Measurements from ENCODE around the gene ACIN1. TPM values are rescaled to one million over a fixed set of nuclear protein-coding genes. Genes with fewer than 3 reads are reported as not detected.

Gene ACIN1
- total and polyA plus RNA-seq, 9 of the 15 experiments (the other 6 are each of a cell fraction or from before 2014, with no cell fraction given), result 5.0 to 196 (median 129) TPM

DNA sequence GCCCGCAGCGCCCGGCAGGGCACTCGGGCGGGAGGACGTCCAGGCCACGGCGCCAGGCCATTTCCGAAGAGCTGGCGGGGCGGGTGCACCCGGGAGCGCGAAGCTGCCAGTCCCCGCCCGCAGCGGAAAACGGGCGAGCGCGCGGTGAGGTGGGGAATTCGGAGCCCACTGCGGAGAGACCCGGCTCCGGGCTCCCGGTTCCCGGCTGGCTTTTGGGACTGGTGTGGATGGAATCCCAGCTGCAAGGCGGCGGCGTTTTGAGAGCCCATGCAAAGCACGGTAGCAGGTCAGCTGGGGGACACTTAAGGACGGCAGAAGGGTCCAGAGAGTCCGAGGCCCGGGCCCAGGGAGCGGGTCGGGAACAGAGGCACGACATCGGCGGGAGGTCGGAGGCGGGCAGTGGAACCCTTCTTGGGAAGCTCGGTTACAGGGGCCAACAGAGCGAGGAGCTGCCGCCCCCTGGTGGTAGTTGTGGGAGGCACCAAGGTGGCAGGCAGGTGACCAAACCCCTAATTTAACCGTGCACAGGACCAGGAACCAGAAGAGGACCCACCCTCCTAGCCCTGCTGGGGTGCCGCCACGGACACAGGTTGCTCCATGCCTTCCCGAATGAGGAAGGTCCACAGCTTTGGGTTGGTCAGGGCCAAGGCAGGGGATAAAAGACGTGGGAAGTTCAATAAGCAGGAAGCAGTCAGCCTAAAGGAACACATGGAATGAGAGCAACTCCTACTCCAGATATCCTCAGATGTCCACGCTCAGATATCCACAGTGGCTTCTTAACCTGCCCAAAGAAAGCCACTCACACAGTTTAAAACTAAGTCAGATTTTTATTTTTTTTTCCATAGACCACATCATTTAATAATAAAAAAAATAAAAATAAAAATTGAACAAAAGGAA lies 36.9 kb downstream of the ACIN1 start (continued):
- TF ChIP-seq, protein P1, sequence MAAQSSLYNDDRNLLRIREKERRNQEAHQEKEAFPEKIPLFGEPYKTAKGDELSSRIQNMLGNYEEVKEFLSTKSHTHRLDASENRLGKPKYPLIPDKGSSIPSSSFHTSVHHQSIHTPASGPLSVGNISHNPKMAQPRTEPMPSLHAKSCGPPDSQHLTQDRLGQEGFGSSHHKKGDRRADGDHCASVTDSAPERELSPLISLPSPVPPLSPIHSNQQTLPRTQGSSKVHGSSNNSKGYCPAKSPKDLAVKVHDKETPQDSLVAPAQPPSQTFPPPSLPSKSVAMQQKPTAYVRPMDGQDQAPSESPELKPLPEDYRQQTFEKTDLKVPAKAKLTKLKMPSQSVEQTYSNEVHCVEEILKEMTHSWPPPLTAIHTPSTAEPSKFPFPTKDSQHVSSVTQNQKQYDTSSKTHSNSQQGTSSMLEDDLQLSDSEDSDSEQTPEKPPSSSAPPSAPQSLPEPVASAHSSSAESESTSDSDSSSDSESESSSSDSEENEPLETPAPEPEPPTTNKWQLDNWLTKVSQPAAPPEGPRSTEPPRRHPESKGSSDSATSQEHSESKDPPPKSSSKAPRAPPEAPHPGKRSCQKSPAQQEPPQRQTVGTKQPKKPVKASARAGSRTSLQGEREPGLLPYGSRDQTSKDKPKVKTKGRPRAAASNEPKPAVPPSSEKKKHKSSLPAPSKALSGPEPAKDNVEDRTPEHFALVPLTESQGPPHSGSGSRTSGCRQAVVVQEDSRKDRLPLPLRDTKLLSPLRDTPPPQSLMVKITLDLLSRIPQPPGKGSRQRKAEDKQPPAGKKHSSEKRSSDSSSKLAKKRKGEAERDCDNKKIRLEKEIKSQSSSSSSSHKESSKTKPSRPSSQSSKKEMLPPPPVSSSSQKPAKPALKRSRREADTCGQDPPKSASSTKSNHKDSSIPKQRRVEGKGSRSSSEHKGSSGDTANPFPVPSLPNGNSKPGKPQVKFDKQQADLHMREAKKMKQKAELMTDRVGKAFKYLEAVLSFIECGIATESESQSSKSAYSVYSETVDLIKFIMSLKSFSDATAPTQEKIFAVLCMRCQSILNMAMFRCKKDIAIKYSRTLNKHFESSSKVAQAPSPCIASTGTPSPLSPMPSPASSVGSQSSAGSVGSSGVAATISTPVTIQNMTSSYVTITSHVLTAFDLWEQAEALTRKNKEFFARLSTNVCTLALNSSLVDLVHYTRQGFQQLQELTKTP (IDR thresholded peaks at IDR 0.05; ENCODE audit: low read depth in 1 of 2, partially characterized antibody in 2 of 2), result peak in 1 of 2 experiments; percentile 55
- TF ChIP-seq POLR2A (conservative IDR thresholded peaks at IDR 0.05) (peak; percentile 67), MTA3 (IDR thresholded peaks at IDR 0.05; ENCODE audit: borderline replicate concordance) (peak; percentile 47; the same call in 1 of the 2 replicates), HDAC1 (IDR thresholded peaks at IDR 0.05) (0 out of 4 replicates have a peak, but pooled peaks of 1 of the 2 experiments have one; percentile 22), SMARCA4 (IDR thresholded peaks at IDR 0.05) (no peak), HDAC2 (IDR thresholded peaks at IDR 0.05) (peak; percentile 76), EGR1 (conservative IDR thresholded peaks at IDR 0.05) (peak; percentile 15; the same call in 1 of the 2 replicates), HLTF (IDR thresholded peaks at IDR 0.05) (peak; percentile 87; the same call in 1 of the 2 replicates), ELF4 (CRISPR knock-in tag; IDR thresholded peaks at IDR 0.05) (peak; percentile 82; the same call in 1 of the 2 replicates)
- TF ChIP-seq, protein P2, sequence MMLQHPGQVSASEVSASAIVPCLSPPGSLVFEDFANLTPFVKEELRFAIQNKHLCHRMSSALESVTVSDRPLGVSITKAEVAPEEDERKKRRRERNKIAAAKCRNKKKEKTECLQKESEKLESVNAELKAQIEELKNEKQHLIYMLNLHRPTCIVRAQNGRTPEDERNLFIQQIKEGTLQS (IDR thresholded peaks at IDR 0.05), result no peak
- TF ChIP-seq, protein P2 (CRISPR knock-in tag; conservative IDR thresholded peaks at IDR 0.05), result no peak; the same call in 1 of the 2 replicates
- TF ChIP-seq, protein P3, sequence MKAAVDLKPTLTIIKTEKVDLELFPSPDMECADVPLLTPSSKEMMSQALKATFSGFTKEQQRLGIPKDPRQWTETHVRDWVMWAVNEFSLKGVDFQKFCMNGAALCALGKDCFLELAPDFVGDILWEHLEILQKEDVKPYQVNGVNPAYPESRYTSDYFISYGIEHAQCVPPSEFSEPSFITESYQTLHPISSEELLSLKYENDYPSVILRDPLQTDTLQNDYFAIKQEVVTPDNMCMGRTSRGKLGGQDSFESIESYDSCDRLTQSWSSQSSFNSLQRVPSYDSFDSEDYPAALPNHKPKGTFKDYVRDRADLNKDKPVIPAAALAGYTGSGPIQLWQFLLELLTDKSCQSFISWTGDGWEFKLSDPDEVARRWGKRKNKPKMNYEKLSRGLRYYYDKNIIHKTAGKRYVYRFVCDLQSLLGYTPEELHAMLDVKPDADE (conservative IDR thresholded peaks at IDR 0.05; ENCODE audit: control insufficient read depth, low read depth, low read length), result no peak
- TF ChIP-seq, protein P4, sequence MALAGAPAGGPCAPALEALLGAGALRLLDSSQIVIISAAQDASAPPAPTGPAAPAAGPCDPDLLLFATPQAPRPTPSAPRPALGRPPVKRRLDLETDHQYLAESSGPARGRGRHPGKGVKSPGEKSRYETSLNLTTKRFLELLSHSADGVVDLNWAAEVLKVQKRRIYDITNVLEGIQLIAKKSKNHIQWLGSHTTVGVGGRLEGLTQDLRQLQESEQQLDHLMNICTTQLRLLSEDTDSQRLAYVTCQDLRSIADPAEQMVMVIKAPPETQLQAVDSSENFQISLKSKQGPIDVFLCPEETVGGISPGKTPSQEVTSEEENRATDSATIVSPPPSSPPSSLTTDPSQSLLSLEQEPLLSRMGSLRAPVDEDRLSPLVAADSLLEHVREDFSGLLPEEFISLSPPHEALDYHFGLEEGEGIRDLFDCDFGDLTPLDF (CRISPR knock-in tag; IDR thresholded peaks at IDR 0.05), result 0 out of 2 replicates have a peak, but pooled peaks have one; percentile 47

Data from K562 (cell line).